ENCODE measurements around the gene OBP2B.

- no peak for TF ChIP-seq CTCF (IDR thresholded peaks at IDR 0.05)
- TF ChIP-seq POLR2A (IDR thresholded peaks at IDR 0.05), result no peak
These were observed 28.1 kb downstream of the OBP2B start for GRCh38 chr9:133180953-133181352.

All from testis (tissue), 2 donors.